Activated CD8-positive, alpha-beta T cell treated with anti-CD3 and anti-CD28 coated beads for 36 hours (primary cell): ENCODE data around the gene UGT1A7. TPM values are rescaled to one million over a fixed set of nuclear protein-coding genes. Genes with fewer than 3 reads are reported as not detected.

Experiments
- ATAC-seq: fragments of 200-7000 bp; cut with Tn5 transposase; one replicate; pipeline ENCODE4 v1.10.0; 2021; ENCODE audit warnings: mild to moderate bottlenecking, moderate library complexity
- CTCF ChIA-PET: fragments of 350-600 bp; sonication (Branson Sonifier 250); formaldehyde crosslinking; loops from one replicate; lab custom pipeline; 2021; ENCODE audit warnings: antibody characterized with exemption; lab: Charles Lee
- POLR2A ChIA-PET: fragments of 350-600 bp; sonication (Branson Sonifier 250); formaldehyde crosslinking; loops from one replicate; lab custom pipeline; 2021; ENCODE audit warnings: antibody characterized with exemption; lab: Charles Lee
- DNase-seq: peaks from one replicate; pipeline ENCODE4 v3.0.0-alpha.2; 2020
- H3K27ac Mint-ChIP-seq: one replicate; pipeline ENCODE4 v1.8.0; 2021; ENCODE audit warnings: mild to moderate bottlenecking, mixed read lengths
- H3K27me3 Mint-ChIP-seq: one replicate; pipeline ENCODE4 v1.8.0; 2021; ENCODE audit warnings: mixed read lengths
- H3K36me3 Mint-ChIP-seq: one replicate; pipeline ENCODE4 v1.8.0; 2021; ENCODE audit warnings: low read depth, mixed read lengths
- H3K4me1 Mint-ChIP-seq: one replicate; pipeline ENCODE4 v1.8.0; 2021; ENCODE audit warnings: low read depth, mixed read lengths
- H3K4me3 Mint-ChIP-seq: one replicate; pipeline ENCODE4 v1.8.0; 2021; ENCODE audit warnings: mild to moderate bottlenecking, moderate library complexity, mixed read lengths
- H3K9me3 Mint-ChIP-seq: one replicate; pipeline ENCODE4 v1.8.0; 2021; ENCODE audit warnings: mixed read lengths
- CTCF ChIP-seq: fragments of 200-600 bp; IDR thresholded peaks from one replicate; pipeline ENCODE4 v1.8.0; 2022; ENCODE audit warnings: antibody characterized with exemption, mild to moderate bottlenecking
- intact Hi-C: fragments of 100-400 bp; cut with micrococcal nuclease; formaldehyde crosslinking; loops from one replicate; pipeline ENCODE4 v1.10.0; 2022
- total RNA-seq, 2 experiments: library from RNA; stranded (reverse); gene quantifications; one replicate each; pipeline ENCODE4 v1.2.3, GENCODE V29; 2021

UGT1A7 gene
- total RNA-seq, 2 experiments from 2014 or later: not detected

GRCh38 chr2:233820774-233821105 lies 139.0 kb downstream of the UGT1A7 start:
- DNase-seq: no peak
- Mint-ChIP-seq H3K9me3 (no peaks in the 10 kb centered on the region), H3K4me3 (no peak overlapping the region), H3K27me3 (no peaks in the 10 kb centered on the region), H3K27ac (no peak overlapping the region), H3K36me3 (no peaks in the 10 kb centered on the region), H3K4me1 (no peaks in the 10 kb centered on the region)
- intact Hi-C loops: no loop called here
- no peak for TF ChIP-seq CTCF
- ATAC-seq: no peak
- ChIA-PET CTCF (no interaction called here), POLR2A (no interaction called here)

- Mint-ChIP-seq H3K27me3 (peaks cover under 1% of the 10 kb centered on the region), H3K4me1 (no peaks in the 10 kb centered on the region), H3K4me3 (no peak overlapping the region), H3K27ac (no peak overlapping the region), H3K9me3 (no peaks in the 10 kb centered on the region), H3K36me3 (no peaks in the 10 kb centered on the region)
- POLR2A ChIA-PET: no interaction called here
- CTCF ChIA-PET: no interaction called here
- intact Hi-C loops: no loop called here
- DNase-seq (no peak), ATAC-seq (no peak)
- TF ChIP-seq CTCF: no peak
These were observed 139.5 kb downstream of the UGT1A7 start for GRCh38 chr2:233821196-233821595.

- Mint-ChIP-seq H3K4me1 (no peaks in the 10 kb centered on the region), H3K27me3 (peaks cover 2% of the 10 kb centered on the region), H3K27ac (no peak overlapping the region), H3K4me3 (no peak overlapping the region), H3K36me3 (no peaks in the 10 kb centered on the region), H3K9me3 (no peaks in the 10 kb centered on the region)
- ATAC-seq (no peak), DNase-seq (no peak)
- intact Hi-C loops: no loop called here
- CTCF ChIA-PET: no interaction called here
- TF ChIP-seq CTCF: no peak
- POLR2A ChIA-PET: no interaction called here
These were observed 140.0 kb downstream of the UGT1A7 start for GRCh38 chr2:233821709-233822100.

- no peak overlapping the region for H3K27ac Mint-ChIP-seq
- CTCF ChIA-PET: interaction anchor here (0.6 kb wide), 1 partner anchor 1217 kb away, joined by 3 read pairs; no protein-coding TSS in a partner anchor
These were observed 140.5 kb downstream of the UGT1A7 start for GRCh38 chr2:233822101-233822771.

More at GRCh38 chr2:233822101-233822771, 140.5 kb downstream of the UGT1A7 start:
- intact Hi-C loops: no loop called here
- DNase-seq (no peak), ATAC-seq (no peak)
- Mint-ChIP-seq H3K4me3 (no peak overlapping the region), H3K36me3 (no peaks in the 10 kb centered on the region), H3K27me3 (peaks cover 2% of the 10 kb centered on the region), H3K9me3 (no peaks in the 10 kb centered on the region), H3K4me1 (no peaks in the 10 kb centered on the region)
- POLR2A ChIA-PET: no interaction called here
- TF ChIP-seq CTCF: no peak

Other genes with a start within 250 kb of the UGT1A7 start
- 10 to 100 TPM; 14.0 to 15.8 TPM for gene USP40, start 115.1 kb upstream of the UGT1A7 start, total RNA-seq
- not detected for gene UGT1A8, start 64.3 kb upstream of the UGT1A7 start, total RNA-seq
- gene UGT1A10, start 45.5 kb upstream of the UGT1A7 start, total RNA-seq: not detected
- not detected for gene UGT1A9, start 10.0 kb upstream of the UGT1A7 start, total RNA-seq
- gene UGT1A6, start 11.0 kb downstream of the UGT1A7 start, total RNA-seq: not detected
- not detected for gene UGT1A5, start 31.0 kb downstream of the UGT1A7 start, total RNA-seq
- not detected for gene UGT1A4, start 36.8 kb downstream of the UGT1A7 start, total RNA-seq
- gene UGT1A3, start 47.1 kb downstream of the UGT1A7 start, total RNA-seq: not detected
- gene UGT1A1, start 78.4 kb downstream of the UGT1A7 start, total RNA-seq: not detected
- gene MROH2A, start 96.4 kb downstream of the UGT1A7 start, total RNA-seq: not detected
- 10 to 100 TPM; 79.8 to 83.6 TPM for gene HJURP, start 172.6 kb downstream of the UGT1A7 start, total RNA-seq
- not detected for gene TRPM8, start 235.5 kb downstream of the UGT1A7 start, total RNA-seq